ENCODE measurements around the gene UGT1A9.
"Not testable (repeated sequence)": the region's sequence is repeated elsewhere in the genome, so short reads cannot be mapped to it uniquely, and the experiment has no call there.

DNA sequence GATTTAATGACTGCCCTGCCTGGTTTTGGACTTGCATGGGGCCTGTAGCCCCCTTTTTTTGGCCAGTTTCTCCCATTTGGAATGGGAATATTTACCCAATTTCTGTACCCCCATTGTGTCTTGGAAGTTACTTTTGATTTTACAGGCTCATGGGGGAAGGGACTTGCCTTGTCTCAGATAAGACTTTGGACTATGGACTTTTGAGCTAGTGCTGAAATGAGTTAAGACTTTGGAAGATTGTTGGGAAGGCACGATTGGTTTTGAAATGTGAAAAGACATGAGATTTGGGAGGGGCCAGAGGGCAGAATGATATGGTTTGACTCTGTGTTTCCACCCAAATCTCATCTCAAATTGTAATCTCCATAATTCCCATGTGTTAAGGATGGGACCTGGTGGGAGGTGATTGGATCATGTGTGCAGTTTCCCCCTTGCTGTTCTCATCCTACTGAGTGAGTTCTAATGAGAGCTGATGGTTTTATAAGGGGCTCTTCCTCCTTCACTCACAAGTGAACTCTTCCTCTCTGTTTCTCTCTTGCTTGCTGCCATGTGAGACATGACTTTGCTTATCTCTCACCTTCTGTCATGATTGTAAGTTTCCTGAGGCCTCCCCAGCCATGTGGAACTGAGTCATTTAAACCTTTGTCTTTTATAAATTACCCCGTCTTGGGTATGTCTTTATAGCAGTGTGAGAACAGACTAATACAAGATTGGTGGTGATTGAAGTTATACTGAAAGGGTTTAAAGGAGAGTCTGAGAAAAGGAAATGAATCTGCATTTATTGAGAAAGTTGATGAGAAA is 79.7 kb downstream of the UGT1A9 start:
- TF ChIP-seq, protein P1, sequence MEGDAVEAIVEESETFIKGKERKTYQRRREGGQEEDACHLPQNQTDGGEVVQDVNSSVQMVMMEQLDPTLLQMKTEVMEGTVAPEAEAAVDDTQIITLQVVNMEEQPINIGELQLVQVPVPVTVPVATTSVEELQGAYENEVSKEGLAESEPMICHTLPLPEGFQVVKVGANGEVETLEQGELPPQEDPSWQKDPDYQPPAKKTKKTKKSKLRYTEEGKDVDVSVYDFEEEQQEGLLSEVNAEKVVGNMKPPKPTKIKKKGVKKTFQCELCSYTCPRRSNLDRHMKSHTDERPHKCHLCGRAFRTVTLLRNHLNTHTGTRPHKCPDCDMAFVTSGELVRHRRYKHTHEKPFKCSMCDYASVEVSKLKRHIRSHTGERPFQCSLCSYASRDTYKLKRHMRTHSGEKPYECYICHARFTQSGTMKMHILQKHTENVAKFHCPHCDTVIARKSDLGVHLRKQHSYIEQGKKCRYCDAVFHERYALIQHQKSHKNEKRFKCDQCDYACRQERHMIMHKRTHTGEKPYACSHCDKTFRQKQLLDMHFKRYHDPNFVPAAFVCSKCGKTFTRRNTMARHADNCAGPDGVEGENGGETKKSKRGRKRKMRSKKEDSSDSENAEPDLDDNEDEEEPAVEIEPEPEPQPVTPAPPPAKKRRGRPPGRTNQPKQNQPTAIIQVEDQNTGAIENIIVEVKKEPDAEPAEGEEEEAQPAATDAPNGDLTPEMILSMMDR (conservative IDR thresholded peaks at IDR 0.05 in 1 of 2, IDR thresholded peaks at IDR 0.05 in 1 of 2; ENCODE audit: low read depth in 1 of 2, low read length in 2 of 2) = not testable (repeated sequence)
- not testable (repeated sequence) for TF ChIP-seq EZH2 (IDR thresholded peaks at IDR 0.05; ENCODE audit: low read length, missing control alignments)

Data from fibroblast of lung (primary cell).